Measurements from ENCODE around the gene LVRN. TPM values are rescaled to one million over a fixed set of nuclear protein-coding genes. Genes with fewer than 3 reads are reported as not detected.

LVRN gene
- total RNA-seq, 4 donors from 2014 or later = 4.2 to 15.9 (median 11.7) TPM

GRCh38 chr5:115962565-115963402, 509 bp downstream of the LVRN start:
- Histone ChIP-seq H3K4me3 (peak overlapping the region; percentile 12 to 47 (median 36)), H3K27ac (peak overlapping the region in 1 of 4 donors; percentile 37), H3K4me1 (peaks cover 0 to 28% (median 4%) of the 10 kb centered on the region in 4 donors), H3K9me3 (no peaks in the 10 kb centered on the region), H3K36me3 (no peaks in the 10 kb centered on the region), H3K27me3 (peaks cover 0 to 76% of the 10 kb centered on the region in 2 donors)
- no peak for DNase-seq (ENCODE audit: low spot score in 2 of 2)
- whole genome bisulfite sequencing, 2 donors = 4 to 5% methylated on average over 26 to 40 of the region's 71 CpGs
- TF ChIP-seq POLR2A (IDR thresholded peaks at IDR 0.05) = no peak
- no peak for TF ChIP-seq EP300 (IDR thresholded peaks at IDR 0.05)
- no peak for TF ChIP-seq CTCF (IDR thresholded peaks at IDR 0.05)

- TF ChIP-seq EP300 (IDR thresholded peaks at IDR 0.05) = no peak
- TF ChIP-seq CTCF (IDR thresholded peaks at IDR 0.05) = no peak
Measured at GRCh38 chr5:115963566-115963965, 1.3 kb downstream of the LVRN start.

GRCh38 chr5:115968770-115969169, 6.5 kb downstream of the LVRN start:
- no peak overlapping the region for H3K4me3 ChIP-seq
- 74 to 82% methylated on average over 2 of the region's 2 CpGs for WGBS, 2 donors
- no peaks in the 10 kb centered on the region for H3K9me3 ChIP-seq
- H3K36me3 ChIP-seq = no peaks in the 10 kb centered on the region
- DNase-seq (ENCODE audit: low spot score in 2 of 2) = no peak
- H3K27me3 ChIP-seq = peaks cover 0 to 18% of the 10 kb centered on the region in 2 donors
- H3K27ac ChIP-seq = no peak overlapping the region
- TF ChIP-seq POLR2A (IDR thresholded peaks at IDR 0.05) (no peak), CTCF (IDR thresholded peaks at IDR 0.05) (no peak), EP300 (IDR thresholded peaks at IDR 0.05) (no peak)
- H3K4me1 ChIP-seq = no peaks in the 10 kb centered on the region

More at GRCh38 chr5:115963566-115963965, 1.3 kb downstream of the LVRN start:
- peak overlapping the region in 1 of 4 donors; percentile 47 for H3K4me3 ChIP-seq
- 21 to 25% methylated on average over 17 of the region's 17 CpGs for WGBS, 2 donors
- H3K4me1 ChIP-seq = peaks cover 0 to 28% (median 4%) of the 10 kb centered on the region in 4 donors
- H3K27me3 ChIP-seq = peaks cover 0 to 70% of the 10 kb centered on the region in 2 donors
- DNase-seq (ENCODE audit: low spot score in 2 of 2) = no peak
- no peak overlapping the region for H3K27ac ChIP-seq
- H3K36me3 ChIP-seq = no peaks in the 10 kb centered on the region
- no peaks in the 10 kb centered on the region for H3K9me3 ChIP-seq

- Histone ChIP-seq H3K27me3 (no peaks in the 10 kb centered on the region), H3K9me3 (peaks cover 0 to 9% (median 0%) of the 10 kb centered on the region in 4 donors), H3K4me1 (peaks cover 0 to 22% (median 0%) of the 10 kb centered on the region in 4 donors), H3K4me3 (no peak overlapping the region), H3K27ac (no peak overlapping the region), H3K36me3 (no peaks in the 10 kb centered on the region)
- WGBS, 2 donors = 71 to 80% methylated on average over 4 of the region's 4 CpGs
- TF ChIP-seq EP300 (IDR thresholded peaks at IDR 0.05) (no peak), POLR2A (IDR thresholded peaks at IDR 0.05) (no peak), CTCF (IDR thresholded peaks at IDR 0.05) (no peak)
- no peak for DNase-seq (ENCODE audit: low spot score in 2 of 2)
Measured at GRCh38 chr5:115977096-115977495, 14.8 kb downstream of the LVRN start.

- no peak for DNase-seq (ENCODE audit: low spot score in 2 of 2)
Measured at GRCh38 chr5:115977988-115978387, 15.7 kb downstream of the LVRN start.

More at GRCh38 chr5:115977988-115978387, 15.7 kb downstream of the LVRN start:
- Histone ChIP-seq H3K27ac (peak overlapping the region in 2 of 4 donors; percentile 53 to 55), H3K4me1 (peaks cover 0 to 22% (median 0%) of the 10 kb centered on the region in 4 donors), H3K36me3 (no peaks in the 10 kb centered on the region), H3K27me3 (no peaks in the 10 kb centered on the region), H3K4me3 (no peak overlapping the region), H3K9me3 (peaks cover 0 to 9% (median 0%) of the 10 kb centered on the region in 4 donors)
- TF ChIP-seq CTCF (IDR thresholded peaks at IDR 0.05) (no peak), EP300 (IDR thresholded peaks at IDR 0.05) (peak in 1 of 2 donors; percentile 45)
- 29 to 39% methylated on average over 2 of the region's 2 CpGs for WGBS, 2 donors

All from tibial nerve (tissue), 4 donors.